Activated T-helper 17 cell treated with anti-CD3 and anti-CD28 coated beads, Interleukin-2, amount 50 U/mL, for 72 hours (primary cell): Measurements from ENCODE around the gene DBR1. TPM values are rescaled to one million over a fixed set of nuclear protein-coding genes. Genes with fewer than 3 reads are reported as not detected.

ENCODE experiments used
- ATAC-seq: fragments of 150-1000 bp; cut with Tn5 transposase; replicated peaks from 2 replicates; pipeline ENCODE4 v1.10.0; 2021; ENCODE audit warnings: mild to moderate bottlenecking, moderate library complexity
- H3K27ac Mint-ChIP-seq: one replicate; pipeline ENCODE4 v1.8.0; 2022; ENCODE audit warnings: mixed read lengths
- H3K27me3 Mint-ChIP-seq: one replicate; pipeline ENCODE4 v1.8.0; 2022; ENCODE audit warnings: mixed read lengths
- H3K36me3 Mint-ChIP-seq: one replicate; pipeline ENCODE4 v1.8.0; 2022; ENCODE audit warnings: low read depth, mild to moderate bottlenecking, mixed read lengths
- H3K4me1 Mint-ChIP-seq: one replicate; pipeline ENCODE4 v1.8.0; 2022; ENCODE audit warnings: mixed read lengths
- H3K4me3 Mint-ChIP-seq: one replicate; pipeline ENCODE4 v1.8.0; 2022; ENCODE audit warnings: mild to moderate bottlenecking, mixed read lengths
- H3K9me3 Mint-ChIP-seq: one replicate; pipeline ENCODE4 v1.8.0; 2022; ENCODE audit warnings: mixed read lengths
- total RNA-seq, 2 donors: library from RNA; stranded (reverse); gene quantifications; one replicate each; pipeline ENCODE4 v1.2.3, GENCODE V29; 2022

DBR1 gene
- 10 to 100 TPM; 21.2 to 28.6 TPM for total RNA-seq

- Mint-ChIP-seq H3K4me1 (peaks cover 8% of the 10 kb centered on the region), H3K4me3 (peak within 1 kb of the TSS; percentile 95), H3K27me3 (no peaks in the 10 kb centered on the region), H3K36me3 (peaks cover 53% of the 10 kb centered on the region), H3K9me3 (no peaks in the 10 kb centered on the region), H3K27ac (peak within 1 kb of the TSS; percentile 95)
- ATAC-seq: peak; percentile 91
Measured at GRCh38 chr3:138174421-138175131, at the start of gene DBR1. DBR1 (minus strand) TSS chr3:138174921; CDS start chr3:138174795, 126 bp downstream.

- ATAC-seq: peak; percentile 47
- Mint-ChIP-seq H3K27ac (peak overlapping the region; percentile 65), H3K27me3 (no peaks in the 10 kb centered on the region), H3K4me1 (peaks cover 24% of the 10 kb centered on the region), H3K4me3 (peak overlapping the region; percentile 43), H3K9me3 (no peaks in the 10 kb centered on the region), H3K36me3 (peaks cover 76% of the 10 kb centered on the region)
Measured at GRCh38 chr3:138222942-138223287, 48.2 kb upstream of the DBR1 start.

DNA sequence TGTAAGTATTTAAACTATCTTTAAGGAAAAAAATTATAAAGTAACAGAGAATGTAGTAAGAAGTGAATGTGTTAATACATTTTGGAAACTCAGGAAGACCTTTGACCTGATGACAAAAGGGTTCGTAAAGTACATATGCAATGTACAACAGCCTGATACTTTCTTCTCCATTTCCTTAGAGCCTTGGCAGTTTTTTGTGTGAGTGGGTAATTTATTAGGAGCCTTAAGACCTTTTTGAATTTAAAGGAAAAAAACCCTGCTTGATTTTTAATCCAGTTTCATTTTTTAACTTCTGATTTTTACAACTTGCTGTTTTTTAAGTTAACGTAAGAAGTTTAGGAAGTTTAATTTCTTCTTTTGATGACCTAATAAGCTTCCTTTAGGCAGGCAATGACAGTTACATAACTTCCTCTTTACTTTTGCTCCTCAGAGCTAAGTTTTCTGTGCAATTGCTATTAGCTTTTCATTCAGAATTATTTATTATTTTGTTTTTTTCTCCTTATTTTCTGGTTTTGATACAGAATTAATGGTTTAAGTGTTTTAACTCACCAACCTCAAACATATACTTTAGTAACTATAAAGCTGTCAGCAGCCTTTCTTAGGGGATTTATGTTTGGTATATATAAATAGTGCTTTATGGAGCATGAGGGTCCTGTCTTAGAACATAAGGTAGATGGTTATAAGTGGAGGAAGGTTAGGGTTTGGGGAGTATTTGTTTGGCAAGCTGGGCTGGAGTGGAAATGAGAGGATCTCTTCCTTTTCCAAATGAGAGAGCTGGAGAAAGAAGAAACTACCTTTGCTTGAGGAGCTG lies 47.6 kb upstream of the DBR1 start:
- Mint-ChIP-seq H3K4me1 (peaks cover 27% of the 10 kb centered on the region), H3K36me3 (peaks cover 76% of the 10 kb centered on the region)

GRCh38 chr3:138220788-138221187 lies 46.1 kb upstream of the DBR1 start:
- no peaks in the 10 kb centered on the region for H3K27me3 Mint-ChIP-seq
- H3K27ac Mint-ChIP-seq: no peak overlapping the region
- no peaks in the 10 kb centered on the region for H3K9me3 Mint-ChIP-seq

More for the DNA sequence above, 47.6 kb upstream of the DBR1 start:
- H3K27ac Mint-ChIP-seq: peak overlapping the region; percentile 65
- H3K9me3 Mint-ChIP-seq: no peaks in the 10 kb centered on the region
- H3K27me3 Mint-ChIP-seq: no peaks in the 10 kb centered on the region
- H3K4me3 Mint-ChIP-seq: peak overlapping the region; percentile 43
- no peak for ATAC-seq

DNA sequence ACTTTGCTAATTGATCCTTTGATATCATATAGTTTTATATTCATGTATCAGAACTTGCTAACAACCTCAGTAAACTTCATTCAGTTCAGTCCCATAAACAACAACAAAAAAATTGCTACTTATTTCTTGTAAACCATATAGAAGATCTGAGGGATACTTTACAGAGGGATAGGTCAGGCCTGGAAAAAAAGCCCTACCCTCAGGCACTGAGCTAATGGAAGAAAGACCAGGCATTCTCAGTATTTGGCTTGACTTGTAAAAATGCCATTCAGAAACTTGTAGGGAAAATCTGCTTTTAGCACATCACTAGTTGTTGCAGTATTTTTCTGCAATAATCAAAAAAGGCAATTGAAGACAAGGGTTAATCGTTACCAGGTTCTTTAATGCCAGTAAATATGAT lies 45.5 kb upstream of the DBR1 start:
- ATAC-seq: no peak
- peak overlapping the region; percentile 68 for H3K27ac Mint-ChIP-seq
- H3K4me3 Mint-ChIP-seq: peak overlapping the region; percentile 56
- H3K36me3 Mint-ChIP-seq: peaks cover 66% of the 10 kb centered on the region
- H3K27me3 Mint-ChIP-seq: no peaks in the 10 kb centered on the region
- no peaks in the 10 kb centered on the region for H3K9me3 Mint-ChIP-seq
- H3K4me1 Mint-ChIP-seq: peaks cover 27% of the 10 kb centered on the region

More at GRCh38 chr3:138220788-138221187, 46.1 kb upstream of the DBR1 start:
- Mint-ChIP-seq H3K36me3 (peaks cover 72% of the 10 kb centered on the region), H3K4me3 (no peak overlapping the region), H3K4me1 (peaks cover 27% of the 10 kb centered on the region)
- no peak for ATAC-seq

- Mint-ChIP-seq H3K36me3 (peaks cover 57% of the 10 kb centered on the region), H3K4me3 (peak overlapping the region; percentile 56), H3K27me3 (no peaks in the 10 kb centered on the region), H3K9me3 (no peaks in the 10 kb centered on the region), H3K4me1 (peaks cover 27% of the 10 kb centered on the region), H3K27ac (peak overlapping the region; percentile 68)
- peak; percentile 99 for ATAC-seq
Measured at GRCh38 chr3:138219255-138219654, 44.5 kb upstream of the DBR1 start.

- H3K36me3 Mint-ChIP-seq: peaks cover 57% of the 10 kb centered on the region
- H3K4me3 Mint-ChIP-seq: no peak overlapping the region
- H3K9me3 Mint-ChIP-seq: no peaks in the 10 kb centered on the region
- no peak for ATAC-seq
- peaks cover 8% of the 10 kb centered on the region for H3K4me1 Mint-ChIP-seq
- H3K27me3 Mint-ChIP-seq: no peaks in the 10 kb centered on the region
- no peak overlapping the region for H3K27ac Mint-ChIP-seq
Measured at GRCh38 chr3:138213398-138214085, 38.8 kb upstream of the DBR1 start.

GRCh38 chr3:138210528-138210927 lies 35.8 kb upstream of the DBR1 start:
- no peak for ATAC-seq
- Mint-ChIP-seq H3K27ac (no peak overlapping the region), H3K36me3 (peaks cover 53% of the 10 kb centered on the region), H3K27me3 (no peaks in the 10 kb centered on the region), H3K9me3 (no peaks in the 10 kb centered on the region), H3K4me3 (no peak overlapping the region), H3K4me1 (peaks cover 5% of the 10 kb centered on the region)

DNA sequence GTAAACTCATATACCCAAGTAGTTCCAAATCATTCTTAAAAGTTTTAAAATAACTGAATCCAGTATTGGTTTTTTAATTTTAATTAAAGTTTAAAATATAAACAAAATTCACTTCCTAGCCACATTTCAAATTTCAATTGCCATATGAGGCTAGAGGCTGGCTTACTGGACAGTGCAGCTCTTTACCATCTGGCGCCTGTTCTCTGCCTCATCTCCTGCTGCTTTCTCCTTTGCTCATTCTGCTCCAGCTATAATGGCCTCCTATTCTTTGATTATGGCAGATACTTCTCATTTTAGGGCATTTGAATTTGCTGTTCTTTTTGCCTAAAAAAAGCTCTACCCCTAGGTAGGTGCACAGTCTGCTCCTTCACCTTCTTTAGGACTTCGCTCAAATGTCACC lies 31.5 kb upstream of the DBR1 start:
- Mint-ChIP-seq H3K4me3 (no peak overlapping the region), H3K4me1 (peaks cover 20% of the 10 kb centered on the region), H3K27ac (peak overlapping the region; percentile 8), H3K27me3 (no peaks in the 10 kb centered on the region), H3K36me3 (peaks cover 35% of the 10 kb centered on the region), H3K9me3 (no peaks in the 10 kb centered on the region)
- ATAC-seq: no peak

DNA sequence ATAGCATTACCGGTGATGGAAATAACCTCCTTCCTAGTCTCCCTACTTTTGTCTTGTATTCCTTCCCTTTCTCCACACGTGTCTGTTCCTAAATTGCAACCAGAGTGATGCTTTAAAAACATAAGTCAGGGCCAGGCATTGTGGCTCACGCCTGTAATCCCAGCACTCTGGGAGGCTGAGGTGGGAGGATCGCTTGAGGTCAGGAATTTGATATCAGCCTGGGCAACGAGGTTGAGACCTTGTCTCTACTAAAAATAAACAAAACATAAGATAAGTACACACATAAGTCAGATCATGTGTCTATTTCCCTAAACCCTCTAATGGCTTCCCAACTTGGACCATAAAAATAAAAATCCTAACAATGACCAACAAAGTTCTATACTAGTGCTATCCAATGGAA lies 30.8 kb upstream of the DBR1 start:
- H3K27me3 Mint-ChIP-seq: no peaks in the 10 kb centered on the region
- H3K36me3 Mint-ChIP-seq: peaks cover 33% of the 10 kb centered on the region
- ATAC-seq: no peak
- no peaks in the 10 kb centered on the region for H3K9me3 Mint-ChIP-seq
- no peak overlapping the region for H3K4me3 Mint-ChIP-seq
- peaks cover 20% of the 10 kb centered on the region for H3K4me1 Mint-ChIP-seq
- peak overlapping the region; percentile 23 for H3K27ac Mint-ChIP-seq

GRCh38 chr3:138203938-138204337 lies 29.2 kb upstream of the DBR1 start:
- peaks cover 28% of the 10 kb centered on the region for H3K36me3 Mint-ChIP-seq
- no peaks in the 10 kb centered on the region for H3K27me3 Mint-ChIP-seq
- no peak for ATAC-seq
- no peak overlapping the region for H3K4me3 Mint-ChIP-seq
- no peaks in the 10 kb centered on the region for H3K9me3 Mint-ChIP-seq
- H3K27ac Mint-ChIP-seq: no peak overlapping the region
- peaks cover 28% of the 10 kb centered on the region for H3K4me1 Mint-ChIP-seq

DNA sequence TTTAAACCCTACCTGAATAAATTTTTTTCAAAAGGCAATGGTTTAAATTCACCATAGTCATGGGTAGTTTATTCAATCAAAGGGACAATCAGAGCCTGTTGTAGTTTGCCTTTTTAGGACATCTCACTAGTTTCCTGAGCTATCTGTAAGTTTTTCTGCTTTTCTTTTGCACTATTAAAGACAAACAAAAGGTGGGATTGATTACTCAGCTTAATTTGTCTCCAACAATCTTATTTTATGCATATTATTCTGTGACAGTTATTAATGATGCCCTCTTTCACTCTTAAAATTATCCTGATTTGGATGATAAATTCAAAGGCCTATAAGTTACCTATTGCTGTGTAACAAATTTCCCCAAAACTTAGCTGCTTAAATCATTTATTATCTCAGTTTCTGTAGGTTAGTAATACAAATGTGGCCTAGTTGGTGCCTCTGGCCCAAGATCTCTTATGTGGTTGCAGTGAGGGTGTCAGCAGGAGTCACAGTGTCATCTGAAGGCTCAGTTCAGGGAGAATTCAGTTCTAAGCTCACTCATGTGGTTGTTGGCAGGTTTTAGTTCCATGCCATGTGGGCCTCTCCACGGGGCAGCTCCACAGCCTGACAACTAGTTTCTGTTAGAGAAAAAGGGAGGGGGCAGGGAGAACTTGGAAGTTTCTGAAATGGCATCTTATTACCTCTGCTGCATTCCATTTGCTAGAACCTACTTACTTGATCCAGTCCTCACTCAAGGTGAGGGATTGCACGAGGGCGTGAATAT lies 28.4 kb upstream of the DBR1 start:
- Mint-ChIP-seq H3K27ac (peak overlapping the region; percentile 69), H3K4me3 (no peak overlapping the region), H3K36me3 (peaks cover 28% of the 10 kb centered on the region), H3K4me1 (peaks cover 31% of the 10 kb centered on the region), H3K27me3 (no peaks in the 10 kb centered on the region), H3K9me3 (no peaks in the 10 kb centered on the region)
- peak; percentile 76 for ATAC-seq

DNA sequence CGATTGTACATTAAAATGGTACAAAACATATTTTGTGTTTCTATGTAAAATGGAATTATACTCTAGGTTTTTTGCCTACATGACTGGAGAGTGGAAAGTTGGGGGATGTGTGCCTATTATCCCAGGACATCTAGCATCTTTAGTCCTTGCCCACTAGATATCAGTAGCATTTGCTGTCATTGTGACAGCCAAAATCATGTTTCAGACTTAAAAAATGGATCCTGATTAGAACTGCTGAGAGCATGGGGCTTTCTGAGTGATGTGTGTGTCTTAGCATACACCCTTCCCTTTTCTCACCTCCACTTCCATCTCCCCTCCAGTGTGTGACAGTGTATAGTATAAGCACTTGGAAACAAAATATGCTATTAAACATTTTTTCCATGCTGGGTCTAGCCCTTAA lies 25.7 kb upstream of the DBR1 start:
- H3K27ac Mint-ChIP-seq: no peak overlapping the region
- no peaks in the 10 kb centered on the region for H3K9me3 Mint-ChIP-seq
- ATAC-seq: no peak
- H3K4me3 Mint-ChIP-seq: no peak overlapping the region
- no peaks in the 10 kb centered on the region for H3K27me3 Mint-ChIP-seq
- H3K36me3 Mint-ChIP-seq: peaks cover 19% of the 10 kb centered on the region
- H3K4me1 Mint-ChIP-seq: peaks cover 26% of the 10 kb centered on the region

GRCh38 chr3:138199851-138200250 lies 25.1 kb upstream of the DBR1 start:
- no peak overlapping the region for H3K4me3 Mint-ChIP-seq
- H3K9me3 Mint-ChIP-seq: no peaks in the 10 kb centered on the region
- H3K4me1 Mint-ChIP-seq: peaks cover 26% of the 10 kb centered on the region
- H3K36me3 Mint-ChIP-seq: peaks cover 18% of the 10 kb centered on the region
- no peaks in the 10 kb centered on the region for H3K27me3 Mint-ChIP-seq
- ATAC-seq: no peak
- peak overlapping the region; percentile 15 for H3K27ac Mint-ChIP-seq
